Activated T-cell treated with anti-CD3 and anti-CD28 coated beads, Interleukin-2, amount 50 U/mL, for 48 hours (primary cell): ENCODE measurements around the gene TNFSF10.
"Not testable (repeated sequence)": the region's sequence is repeated elsewhere in the genome, so short reads cannot be mapped to it uniquely, and the experiment has no call there.

Experiments
- DNase-seq, 2 experiments: peaks; one replicate each; pipeline ENCODE4 v3.0.0-alpha.2; 2020

TNFSF10 gene

GRCh38 chr3:172522871-172523818 lies at the start of gene TNFSF10:
Gene TNFSF10, minus strand, starts transcription at chr3:172523430. Its CDS starts 46 bp downstream, at chr3:172523384.
- DNase-seq, result peak; percentile 73 to 75

- DNase-seq, result no peak
Measured at GRCh38 chr3:172569128-172570008, 46.1 kb upstream of the TNFSF10 start.

GRCh38 chr3:172568701-172569100 lies 45.5 kb upstream of the TNFSF10 start:
- DNase-seq, result no peak

- DNase-seq, result not testable (repeated sequence)
Measured at GRCh38 chr3:172566785-172567184, 43.6 kb upstream of the TNFSF10 start.

- no peak for DNase-seq
Measured at GRCh38 chr3:172564499-172564898, 41.3 kb upstream of the TNFSF10 start.

- DNase-seq, result no peak
Measured at GRCh38 chr3:172562871-172563865, 39.9 kb upstream of the TNFSF10 start.

GRCh38 chr3:172561897-172562640 lies 38.8 kb upstream of the TNFSF10 start:
- DNase-seq, result peak; percentile 49 to 54

- no peak for DNase-seq
Measured at GRCh38 chr3:172560586-172560985, 37.4 kb upstream of the TNFSF10 start.

GRCh38 chr3:172560026-172560425 lies 36.8 kb upstream of the TNFSF10 start:
- no peak for DNase-seq

GRCh38 chr3:172559020-172559419 lies 35.8 kb upstream of the TNFSF10 start:
- DNase-seq, result no peak

- no peak for DNase-seq
Measured at GRCh38 chr3:172557515-172558220, 34.4 kb upstream of the TNFSF10 start.

GRCh38 chr3:172553526-172554252 lies 30.5 kb upstream of the TNFSF10 start:
- no peak for DNase-seq

GRCh38 chr3:172552607-172553006 lies 29.4 kb upstream of the TNFSF10 start:
- DNase-seq, result no peak

GRCh38 chr3:172551874-172552273 lies 28.6 kb upstream of the TNFSF10 start:
- no peak for DNase-seq

GRCh38 chr3:172550347-172550943 lies 27.2 kb upstream of the TNFSF10 start:
- peak; percentile 78 to 83 for DNase-seq

- no peak for DNase-seq
Measured at GRCh38 chr3:172549144-172549543, 25.9 kb upstream of the TNFSF10 start.

- no peak for DNase-seq
Measured at GRCh38 chr3:172546628-172547214, 23.5 kb upstream of the TNFSF10 start.

GRCh38 chr3:172546105-172546504 lies 22.9 kb upstream of the TNFSF10 start:
- no peak for DNase-seq

- no peak for DNase-seq
Measured at GRCh38 chr3:172544404-172544803, 21.2 kb upstream of the TNFSF10 start.
